WTC11 (cell line): ENCODE data around the gene NAV2. TPM values are rescaled to one million over a fixed set of nuclear protein-coding genes. Genes with fewer than 3 reads are reported as not detected.

Source experiments
- ATAC-seq: fragments of 200-7000 bp; cut with Tn5 transposase; 2 replicates; pipeline ENCODE4 v1.10.0; 2021; ENCODE audit warnings: mild to moderate bottlenecking, moderate library complexity
- CTCF ChIA-PET: fragments of 300-600 bp; sonication (Branson Sonifier 250); formaldehyde crosslinking; loops from one replicate; lab custom pipeline; 2021; ENCODE audit warnings: antibody characterized with exemption; lab: Charles Lee
- POLR2A ChIA-PET: fragments of 350-600 bp; sonication (Branson Sonifier 250); formaldehyde crosslinking; loops from one replicate; lab custom pipeline; 2021; ENCODE audit warnings: antibody characterized with exemption; lab: Charles Lee
- DNase-seq: peaks from one replicate; pipeline ENCODE4 v3.0.0; 2021; ENCODE audit warnings: low spot score
- H3K27ac Mint-ChIP-seq: 2 replicates; pipeline ENCODE4 v1.8.0; 2021; ENCODE audit warnings: mixed read lengths
- H3K27me3 Mint-ChIP-seq: 2 replicates; pipeline ENCODE4 v1.8.0; 2021; ENCODE audit warnings: low read depth, mild to moderate bottlenecking, moderate library complexity, mixed read lengths
- H3K36me3 Mint-ChIP-seq: 2 replicates; pipeline ENCODE4 v1.8.0; 2021; ENCODE audit warnings: mixed read lengths
- H3K4me1 Mint-ChIP-seq: 2 replicates; pipeline ENCODE4 v1.8.0; 2022; ENCODE audit warnings: mixed read lengths
- H3K4me3 Mint-ChIP-seq: 2 replicates; pipeline ENCODE4 v1.8.0; 2021; ENCODE audit warnings: mild to moderate bottlenecking, moderate library complexity, mixed read lengths
- H3K9me3 Mint-ChIP-seq: 2 replicates; pipeline ENCODE4 v1.8.0; 2021; ENCODE audit warnings: mixed read lengths
- CREM ChIP-seq: sonication (generic); formaldehyde crosslinking; IDR thresholded peaks from 2 replicates; pipeline ENCODE4 v1.8.1; 2022; ENCODE audit warnings: mild to moderate bottlenecking, missing genetic modification reagents, moderate library complexity
- E2F5 ChIP-seq: sonication (generic); formaldehyde crosslinking; IDR thresholded peaks from 2 replicates; pipeline ENCODE4 v1.8.1; 2022; ENCODE audit warnings: mild to moderate bottlenecking, moderate library complexity, missing genetic modification reagents
- ELF4 ChIP-seq: sonication (generic); formaldehyde crosslinking; IDR thresholded peaks from 2 replicates; pipeline ENCODE4 v1.8.1; 2022; ENCODE audit warnings: low read depth, mild to moderate bottlenecking, moderate library complexity, missing genetic modification reagents
- GTF2I ChIP-seq: fragments of 250-450 bp; sonication (Bioruptor Pico); conservative IDR thresholded peaks from 2 replicates; pipeline ENCODE4 v1.4.0; 2021; ENCODE audit warnings: mild to moderate bottlenecking
- NR1H2 ChIP-seq: sonication (generic); formaldehyde crosslinking; IDR thresholded peaks from 2 replicates; pipeline ENCODE4 v1.9.0; 2021; ENCODE audit warnings: mild to moderate bottlenecking, moderate library complexity, missing genetic modification reagents
- NR3C1 ChIP-seq: sonication (generic); formaldehyde crosslinking; conservative IDR thresholded peaks from 2 replicates; pipeline ENCODE4 v1.8.1; 2023; ENCODE audit warnings: low read depth, mild to moderate bottlenecking, missing genetic modification reagents
- PRDM15 ChIP-seq: sonication (generic); formaldehyde crosslinking; IDR thresholded peaks from 2 replicates; pipeline ENCODE4 v1.8.0; 2022; ENCODE audit warnings: missing genetic modification reagents
- PREB ChIP-seq: sonication (generic); formaldehyde crosslinking; IDR thresholded peaks from 2 replicates; pipeline ENCODE4 v1.8.1; 2022; ENCODE audit warnings: mild to moderate bottlenecking, missing genetic modification reagents, moderate library complexity, borderline replicate concordance
- RELA ChIP-seq: sonication (generic); formaldehyde crosslinking; IDR thresholded peaks from 2 replicates; pipeline ENCODE4 v1.8.1; 2022; ENCODE audit warnings: missing genetic modification reagents, mild to moderate bottlenecking, borderline replicate concordance
- TCF7 ChIP-seq: sonication (generic); formaldehyde crosslinking; IDR thresholded peaks from 2 replicates; pipeline ENCODE4 v1.8.0; 2022; ENCODE audit warnings: mild to moderate bottlenecking, low read depth, missing genetic modification reagents, moderate library complexity
- ZBTB21 ChIP-seq: sonication (generic); formaldehyde crosslinking; IDR thresholded peaks from 2 replicates; pipeline ENCODE4 v1.8.1; 2023; ENCODE audit warnings: mild to moderate bottlenecking, missing genetic modification reagents, borderline replicate concordance
- ZNF232 ChIP-seq: sonication (generic); formaldehyde crosslinking; IDR thresholded peaks from 2 replicates; pipeline ENCODE4 v1.8.0; 2022; ENCODE audit warnings: mild to moderate bottlenecking, missing genetic modification reagents
- ZNF317 ChIP-seq: sonication (generic); formaldehyde crosslinking; IDR thresholded peaks from 2 replicates; pipeline ENCODE4 v1.8.1; 2023; ENCODE audit warnings: low read depth, mild to moderate bottlenecking, moderate library complexity, missing genetic modification reagents, borderline replicate concordance
- ZNF423 ChIP-seq: fragments of 250-450 bp; sonication (Bioruptor Pico); IDR thresholded peaks from 2 replicates; pipeline ENCODE4 v2.1.2; 2022; ENCODE audit warnings: mild to moderate bottlenecking, moderate library complexity
- ZNF512 ChIP-seq: sonication (generic); formaldehyde crosslinking; IDR thresholded peaks from 2 replicates; pipeline ENCODE4 v1.8.1; 2022; ENCODE audit warnings: missing genetic modification reagents, borderline replicate concordance
- total RNA-seq: library from RNA; stranded (reverse); gene quantifications from 3 replicates; pipeline ENCODE4 v1.2.3, GENCODE V29; 2021
- TF ChIP-seq, protein P1 (sequence below): fragments of 200-600 bp; IDR thresholded peaks from 2 replicates; pipeline ENCODE4 v1.8.0; 2022; ENCODE audit warnings: antibody characterized with exemption
- TF ChIP-seq, protein P2 (sequence below): sonication (generic); formaldehyde crosslinking; IDR thresholded peaks from 2 replicates; pipeline ENCODE4 v1.8.1; 2023; ENCODE audit warnings: mild to moderate bottlenecking, moderate library complexity, missing genetic modification reagents
- TF ChIP-seq, protein P3 (sequence below): sonication (generic); formaldehyde crosslinking; IDR thresholded peaks from 2 replicates; pipeline ENCODE4 v1.8.0; 2023; ENCODE audit warnings: mild to moderate bottlenecking, missing genetic modification reagents
- TF ChIP-seq, protein P4 (sequence below): sonication (generic); formaldehyde crosslinking; IDR thresholded peaks from 2 replicates; pipeline ENCODE4 v1.8.1; 2023; ENCODE audit warnings: mild to moderate bottlenecking, missing genetic modification reagents, moderate library complexity

The NAV2 gene
- total RNA-seq, 1 experiment from 2014 or later: 42.8 TPM

DNA sequence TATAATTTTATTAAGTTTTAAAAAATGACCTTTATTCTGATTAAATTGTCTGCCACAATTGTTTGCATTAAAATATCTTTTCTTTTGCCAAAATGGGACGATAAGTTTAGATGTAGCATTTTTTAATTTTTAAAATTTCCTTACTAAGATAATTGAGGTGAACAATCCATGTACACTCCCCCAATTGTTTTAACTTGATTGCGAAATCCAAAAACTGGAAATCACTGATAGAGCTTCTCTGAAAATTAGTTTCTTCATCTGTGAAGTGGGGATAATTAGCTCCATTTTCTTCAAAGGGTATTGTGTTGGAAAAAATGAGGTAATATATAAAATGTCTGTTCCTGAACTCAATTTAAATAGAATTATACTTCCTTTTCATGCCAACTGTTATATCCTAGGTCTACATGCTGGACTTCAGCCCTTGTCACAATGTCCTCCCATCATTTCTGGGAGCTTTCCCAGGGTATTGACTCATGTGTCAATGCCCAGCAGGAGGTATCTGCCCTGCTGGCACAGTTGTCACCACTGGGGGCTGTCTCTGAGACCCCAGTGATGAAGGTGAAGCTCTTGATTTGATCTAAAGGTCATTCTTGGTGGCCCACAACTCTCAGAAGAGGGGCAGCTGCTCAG, 28.7 kb upstream of the NAV2 start:
- no peak for TF ChIP-seq CREM (CRISPR knock-in tag)
- TF ChIP-seq ZBTB21 (CRISPR knock-in tag): no peak
- no peak for TF ChIP-seq ELF4 (CRISPR knock-in tag)
- no peak for TF ChIP-seq RELA
- no peak for TF ChIP-seq TCF7 (CRISPR knock-in tag)
- no peak for TF ChIP-seq NR1H2 (CRISPR knock-in tag)
- no peak for TF ChIP-seq E2F5 (CRISPR knock-in tag)
- TF ChIP-seq GTF2I (CRISPR knock-in tag): no peak
- TF ChIP-seq ZNF423: no peak
- TF ChIP-seq ZNF512 (CRISPR knock-in tag): no peak
- TF ChIP-seq PRDM15 (CRISPR knock-in tag): no peak
- TF ChIP-seq ZNF317 (CRISPR knock-in tag): no peak
- TF ChIP-seq, protein P1, sequence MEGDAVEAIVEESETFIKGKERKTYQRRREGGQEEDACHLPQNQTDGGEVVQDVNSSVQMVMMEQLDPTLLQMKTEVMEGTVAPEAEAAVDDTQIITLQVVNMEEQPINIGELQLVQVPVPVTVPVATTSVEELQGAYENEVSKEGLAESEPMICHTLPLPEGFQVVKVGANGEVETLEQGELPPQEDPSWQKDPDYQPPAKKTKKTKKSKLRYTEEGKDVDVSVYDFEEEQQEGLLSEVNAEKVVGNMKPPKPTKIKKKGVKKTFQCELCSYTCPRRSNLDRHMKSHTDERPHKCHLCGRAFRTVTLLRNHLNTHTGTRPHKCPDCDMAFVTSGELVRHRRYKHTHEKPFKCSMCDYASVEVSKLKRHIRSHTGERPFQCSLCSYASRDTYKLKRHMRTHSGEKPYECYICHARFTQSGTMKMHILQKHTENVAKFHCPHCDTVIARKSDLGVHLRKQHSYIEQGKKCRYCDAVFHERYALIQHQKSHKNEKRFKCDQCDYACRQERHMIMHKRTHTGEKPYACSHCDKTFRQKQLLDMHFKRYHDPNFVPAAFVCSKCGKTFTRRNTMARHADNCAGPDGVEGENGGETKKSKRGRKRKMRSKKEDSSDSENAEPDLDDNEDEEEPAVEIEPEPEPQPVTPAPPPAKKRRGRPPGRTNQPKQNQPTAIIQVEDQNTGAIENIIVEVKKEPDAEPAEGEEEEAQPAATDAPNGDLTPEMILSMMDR: no peak
- no peak for TF ChIP-seq PREB (CRISPR knock-in tag)
- TF ChIP-seq ZNF232 (CRISPR knock-in tag): no peak
- TF ChIP-seq NR3C1 (CRISPR knock-in tag): no peak
- TF ChIP-seq, protein P2, sequence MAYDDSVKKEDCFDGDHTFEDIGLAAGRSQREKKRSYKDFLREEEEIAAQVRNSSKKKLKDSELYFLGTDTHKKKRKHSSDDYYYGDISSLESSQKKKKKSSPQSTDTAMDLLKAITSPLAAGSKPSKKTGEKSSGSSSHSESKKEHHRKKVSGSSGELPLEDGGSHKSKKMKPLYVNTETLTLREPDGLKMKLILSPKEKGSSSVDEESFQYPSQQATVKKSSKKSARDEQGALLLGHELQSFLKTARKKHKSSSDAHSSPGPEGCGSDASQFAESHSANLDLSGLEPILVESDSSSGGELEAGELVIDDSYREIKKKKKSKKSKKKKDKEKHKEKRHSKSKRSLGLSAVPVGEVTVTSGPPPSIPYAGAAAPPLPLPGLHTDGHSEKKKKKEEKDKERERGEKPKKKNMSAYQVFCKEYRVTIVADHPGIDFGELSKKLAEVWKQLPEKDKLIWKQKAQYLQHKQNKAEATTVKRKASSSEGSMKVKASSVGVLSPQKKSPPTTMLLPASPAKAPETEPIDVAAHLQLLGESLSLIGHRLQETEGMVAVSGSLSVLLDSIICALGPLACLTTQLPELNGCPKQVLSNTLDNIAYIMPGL (CRISPR knock-in tag): no peak
- TF ChIP-seq, protein P3, sequence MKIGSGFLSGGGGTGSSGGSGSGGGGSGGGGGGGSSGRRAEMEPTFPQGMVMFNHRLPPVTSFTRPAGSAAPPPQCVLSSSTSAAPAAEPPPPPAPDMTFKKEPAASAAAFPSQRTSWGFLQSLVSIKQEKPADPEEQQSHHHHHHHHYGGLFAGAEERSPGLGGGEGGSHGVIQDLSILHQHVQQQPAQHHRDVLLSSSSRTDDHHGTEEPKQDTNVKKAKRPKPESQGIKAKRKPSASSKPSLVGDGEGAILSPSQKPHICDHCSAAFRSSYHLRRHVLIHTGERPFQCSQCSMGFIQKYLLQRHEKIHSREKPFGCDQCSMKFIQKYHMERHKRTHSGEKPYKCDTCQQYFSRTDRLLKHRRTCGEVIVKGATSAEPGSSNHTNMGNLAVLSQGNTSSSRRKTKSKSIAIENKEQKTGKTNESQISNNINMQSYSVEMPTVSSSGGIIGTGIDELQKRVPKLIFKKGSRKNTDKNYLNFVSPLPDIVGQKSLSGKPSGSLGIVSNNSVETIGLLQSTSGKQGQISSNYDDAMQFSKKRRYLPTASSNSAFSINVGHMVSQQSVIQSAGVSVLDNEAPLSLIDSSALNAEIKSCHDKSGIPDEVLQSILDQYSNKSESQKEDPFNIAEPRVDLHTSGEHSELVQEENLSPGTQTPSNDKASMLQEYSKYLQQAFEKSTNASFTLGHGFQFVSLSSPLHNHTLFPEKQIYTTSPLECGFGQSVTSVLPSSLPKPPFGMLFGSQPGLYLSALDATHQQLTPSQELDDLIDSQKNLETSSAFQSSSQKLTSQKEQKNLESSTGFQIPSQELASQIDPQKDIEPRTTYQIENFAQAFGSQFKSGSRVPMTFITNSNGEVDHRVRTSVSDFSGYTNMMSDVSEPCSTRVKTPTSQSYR: no peak
- TF ChIP-seq, protein P4, sequence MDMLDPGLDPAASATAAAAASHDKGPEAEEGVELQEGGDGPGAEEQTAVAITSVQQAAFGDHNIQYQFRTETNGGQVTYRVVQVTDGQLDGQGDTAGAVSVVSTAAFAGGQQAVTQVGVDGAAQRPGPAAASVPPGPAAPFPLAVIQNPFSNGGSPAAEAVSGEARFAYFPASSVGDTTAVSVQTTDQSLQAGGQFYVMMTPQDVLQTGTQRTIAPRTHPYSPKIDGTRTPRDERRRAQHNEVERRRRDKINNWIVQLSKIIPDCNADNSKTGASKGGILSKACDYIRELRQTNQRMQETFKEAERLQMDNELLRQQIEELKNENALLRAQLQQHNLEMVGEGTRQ (CRISPR knock-in tag): no peak
- POLR2A ChIA-PET: interaction anchor here (0.6 kb wide), 1 partner anchor 20 kb away, joined by 3 read pairs; no protein-coding TSS in a partner anchor
- H3K36me3 Mint-ChIP-seq: no peaks in the 10 kb centered on the region

More for the DNA sequence above, 28.7 kb upstream of the NAV2 start:
- no peak overlapping the region for H3K4me3 Mint-ChIP-seq
- H3K27me3 Mint-ChIP-seq: peaks cover 4% of the 10 kb centered on the region; the same call in 1 of the 2 replicates
- H3K27ac Mint-ChIP-seq: no peak overlapping the region
- ATAC-seq: no peak
- DNase-seq: no peak
- H3K9me3 Mint-ChIP-seq: no peaks in the 10 kb centered on the region
- CTCF ChIA-PET: interaction anchor here (0.8 kb wide), 1 partner anchor 120 kb away, joined by 3 read pairs; no protein-coding TSS in a partner anchor
- H3K4me1 Mint-ChIP-seq: peaks cover 16% of the 10 kb centered on the region
